Measurements from ENCODE around the gene CENPU. TPM values are rescaled to one million over a fixed set of nuclear protein-coding genes. Genes with fewer than 3 reads are reported as not detected.

CENPU gene
- total RNA-seq, 1 donor from 2014 or later = 25.4 TPM

GRCh38 chr4:184751585-184751956, 17.7 kb upstream of the CENPU start:
- TF ChIP-seq CTCF (IDR thresholded peaks at IDR 0.05; ENCODE audit: unreplicated experiment) = no peak
- no peaks in the 10 kb centered on the region for H3K9me3 Mint-ChIP-seq
- peaks cover 10% of the 10 kb centered on the region for H3K36me3 Mint-ChIP-seq
- peaks cover 41% of the 10 kb centered on the region for H3K4me1 Mint-ChIP-seq
- no peak overlapping the region for H3K4me3 Mint-ChIP-seq
- no peak overlapping the region for H3K27ac Mint-ChIP-seq
- DNase-seq (ENCODE audit: low spot score in 2 of 2, unreplicated experiment in 2 of 2) = no peak
- H3K27me3 Mint-ChIP-seq (ENCODE audit: low read depth) = no peaks in the 10 kb centered on the region

GRCh38 chr4:184750926-184751584, 17.2 kb upstream of the CENPU start:
- Mint-ChIP-seq H3K4me1 (peaks cover 46% of the 10 kb centered on the region), H3K9me3 (no peaks in the 10 kb centered on the region), H3K36me3 (peaks cover 10% of the 10 kb centered on the region), H3K4me3 (no peak overlapping the region), H3K27me3 (ENCODE audit: low read depth) (no peaks in the 10 kb centered on the region), H3K27ac (no peak overlapping the region)
- TF ChIP-seq CTCF (IDR thresholded peaks at IDR 0.05; ENCODE audit: unreplicated experiment) = no peak
- no peak for DNase-seq (ENCODE audit: low spot score in 2 of 2, unreplicated experiment in 2 of 2)

GRCh38 chr4:184748251-184748652, 14.4 kb upstream of the CENPU start:
- Mint-ChIP-seq H3K4me3 (no peak overlapping the region), H3K9me3 (no peaks in the 10 kb centered on the region), H3K27ac (peak overlapping the region; percentile 98), H3K4me1 (peaks cover 46% of the 10 kb centered on the region), H3K36me3 (no peaks in the 10 kb centered on the region), H3K27me3 (ENCODE audit: low read depth) (no peaks in the 10 kb centered on the region)
- DNase-seq (ENCODE audit: low spot score in 2 of 2, unreplicated experiment in 2 of 2) = peak; percentile 28 to 45
- no peak for TF ChIP-seq CTCF (IDR thresholded peaks at IDR 0.05; ENCODE audit: unreplicated experiment)

GRCh38 chr4:184747034-184747830, 13.3 kb upstream of the CENPU start:
- Mint-ChIP-seq H3K27me3 (ENCODE audit: low read depth) (no peaks in the 10 kb centered on the region), H3K4me3 (no peak overlapping the region), H3K36me3 (no peaks in the 10 kb centered on the region), H3K27ac (peak overlapping the region; percentile 98), H3K9me3 (no peaks in the 10 kb centered on the region), H3K4me1 (peaks cover 46% of the 10 kb centered on the region)
- no peak for TF ChIP-seq CTCF (IDR thresholded peaks at IDR 0.05; ENCODE audit: unreplicated experiment)
- DNase-seq (ENCODE audit: low spot score in 2 of 2, unreplicated experiment in 2 of 2) = no peak

- Mint-ChIP-seq H3K4me3 (no peak overlapping the region), H3K27ac (peak overlapping the region; percentile 98), H3K36me3 (no peaks in the 10 kb centered on the region), H3K27me3 (ENCODE audit: low read depth) (no peaks in the 10 kb centered on the region), H3K4me1 (peaks cover 43% of the 10 kb centered on the region), H3K9me3 (no peaks in the 10 kb centered on the region)
- peak; percentile 77 for TF ChIP-seq CTCF (IDR thresholded peaks at IDR 0.05; ENCODE audit: unreplicated experiment)
- peak; percentile 38 to 71 for DNase-seq (ENCODE audit: low spot score in 2 of 2, unreplicated experiment in 2 of 2)
Observed at GRCh38 chr4:184745831-184746795, 12.2 kb upstream of the CENPU start.

Data from mesothelial cell of epicardium (in vitro differentiated cells).